Thoracic aorta (tissue), 2 donors: ENCODE measurements around the gene EMC7. TPM values are rescaled to one million over a fixed set of nuclear protein-coding genes. Genes with fewer than 3 reads are reported as not detected.

Experiments
- ATAC-seq: fragments of 150-250 bp; one replicate; pipeline ENCODE4 v1.8.0; 2017; ENCODE audit warnings: low read depth; ENCODE audit not compliant: insufficient number of reproducible peaks, low FRiP score
- DNase-seq: peaks from one replicate; pipeline ENCODE4 v3.0.0-alpha.2; 2020; ENCODE audit warnings: low spot score
- H3K27ac ChIP-seq, 2 donors: fragments of 200-600 bp; sonication (generic); 1 replicate in 1 of 2; 2 replicates in 1 of 2; pipeline ENCODE4 v1.5.1; 2016; ENCODE audit warnings: mild to moderate bottlenecking in 2 of 2, moderate library complexity in 2 of 2
- H3K27me3 ChIP-seq: fragments of 200-600 bp; sonication (generic); replicated peaks from 2 replicates; pipeline ENCODE4 v1.6.0; 2016; ENCODE audit warnings: mild to moderate bottlenecking; ENCODE audit not compliant: insufficient read depth
- H3K36me3 ChIP-seq: fragments of 200-600 bp; sonication (generic); one replicate; pipeline ENCODE4 v1.5.1; 2016
- H3K4me1 ChIP-seq, 2 donors: fragments of 200-600 bp; sonication (generic); 1 replicate in 1 of 2; 2 replicates in 1 of 2; pipeline versions ENCODE4 v1.5.1 to v1.6.0; 2016; ENCODE audit warnings: low read depth in 2 of 2, mild to moderate bottlenecking in 1 of 2; ENCODE audit not compliant: control insufficient read depth in 1 of 2
- H3K4me3 ChIP-seq: fragments of 200-600 bp; sonication (generic); 2 replicates; pipeline ENCODE4 v1.5.1; 2016; ENCODE audit warnings: mild to moderate bottlenecking
- H3K9me3 ChIP-seq: fragments of 200-600 bp; sonication (generic); 2 replicates; pipeline ENCODE4 v1.5.1; 2016
- CTCF ChIP-seq: fragments of 200-600 bp; sonication (generic); IDR thresholded peaks from one replicate; pipeline ENCODE4 v1.5.1; 2019; ENCODE audit warnings: antibody characterized with exemption
- total RNA-seq, 2 donors: library from RNA; depleted of rRNA; stranded (reverse); fragments of >200 nt; gene quantifications; one replicate each; pipeline versions ENCODE4 v1.1.0 to v1.2.3, GENCODE V29; 2016

EMC7 gene
- 10 to 100 TPM; 38.0 to 49.0 TPM for total RNA-seq

GRCh38 chr15:34101366-34102174 is at the start of gene EMC7, which contains the start of gene PGBD4:
Gene EMC7, minus strand, starts transcription at chr15:34101862. Its CDS starts 23 bp downstream, at chr15:34101839.
Gene PGBD4, plus strand, starts transcription at chr15:34102083. Its CDS starts 449 bp downstream, at chr15:34102532.
- no peak for TF ChIP-seq CTCF
- Histone ChIP-seq H3K4me3 (peak within 1 kb of the TSS; percentile 98), H3K27ac (peak within 1 kb of the TSS; percentile 79 to 81), H3K27me3 (no peaks in the 10 kb centered on the region), H3K4me1 (peaks cover 8 to 28% of the 10 kb centered on the region in 2 donors), H3K36me3 (no peaks in the 10 kb centered on the region), H3K9me3 (no peaks in the 10 kb centered on the region)
- DNase-seq (peak; percentile 98), ATAC-seq (peak; percentile 100)

GRCh38 chr15:34147371-34148140 is 45.9 kb upstream of the EMC7 start:
- no peak for DNase-seq
- H3K27me3 ChIP-seq, result no peaks in the 10 kb centered on the region
- TF ChIP-seq CTCF, result no peak
- H3K36me3 ChIP-seq, result peaks cover 37% of the 10 kb centered on the region
- ATAC-seq, result no peak
- H3K27ac ChIP-seq, result no peak overlapping the region
- H3K9me3 ChIP-seq, result no peaks in the 10 kb centered on the region
- peaks cover 0 to 3% of the 10 kb centered on the region in 2 donors for H3K4me1 ChIP-seq
- no peak overlapping the region for H3K4me3 ChIP-seq

- Histone ChIP-seq H3K36me3 (peaks cover under 1% of the 10 kb centered on the region), H3K9me3 (no peaks in the 10 kb centered on the region), H3K27me3 (no peaks in the 10 kb centered on the region), H3K4me1 (no peaks in the 10 kb centered on the region), H3K4me3 (no peak overlapping the region), H3K27ac (no peak overlapping the region)
- DNase-seq, result no peak
- no peak for ATAC-seq
- no peak for TF ChIP-seq CTCF
Measured at GRCh38 chr15:34133511-34133910, 31.8 kb upstream of the EMC7 start.

- ATAC-seq, result no peak
- DNase-seq, result no peak
- H3K9me3 ChIP-seq, result no peaks in the 10 kb centered on the region
- no peaks in the 10 kb centered on the region for H3K27me3 ChIP-seq
- H3K4me3 ChIP-seq, result no peak overlapping the region
- H3K27ac ChIP-seq, result no peak overlapping the region
- no peaks in the 10 kb centered on the region for H3K4me1 ChIP-seq
- TF ChIP-seq CTCF, result no peak
- H3K36me3 ChIP-seq, result no peaks in the 10 kb centered on the region
Measured at GRCh38 chr15:34132881-34133280, 31.2 kb upstream of the EMC7 start.

GRCh38 chr15:34128898-34129297 is 27.2 kb upstream of the EMC7 start:
- no peak overlapping the region for H3K4me3 ChIP-seq
- H3K36me3 ChIP-seq, result no peaks in the 10 kb centered on the region
- no peak overlapping the region for H3K27ac ChIP-seq
- DNase-seq (no peak), ATAC-seq (no peak)
- H3K27me3 ChIP-seq, result no peaks in the 10 kb centered on the region
- H3K9me3 ChIP-seq, result no peaks in the 10 kb centered on the region
- TF ChIP-seq CTCF, result no peak
- H3K4me1 ChIP-seq, result no peaks in the 10 kb centered on the region
